HCT116 (cell line): ENCODE data around the gene UGT1A9. TPM values are rescaled to one million over a fixed set of nuclear protein-coding genes. Genes with fewer than 3 reads are reported as not detected.
"Not testable (repeated sequence)": the region's sequence is repeated elsewhere in the genome, so short reads cannot be mapped to it uniquely, and the experiment has no call there.

ENCODE experiments used
- ATAC-seq: fragments of 200-7000 bp; cut with Tn5 transposase; 2 replicates; pipeline ENCODE4 v1.9.1; 2020; ENCODE audit warnings: mild to moderate bottlenecking, moderate library complexity
- BruUV-seq: library from RNA; stranded (reverse); fragments of 400-500 nt; replicated peaks from 2 replicates; lab custom pipeline; 2021; lab: Mats Ljungman, UMichigan
- CTCF ChIA-PET: fragments of 300-600 bp; sonication (Branson Sonifier 250); formaldehyde crosslinking; loops from one replicate; lab custom pipeline; 2021; ENCODE audit warnings: antibody characterized with exemption; lab: Charles Lee
- POLR2A ChIA-PET: fragments of 300-600, 350-600 bp; sonication (Branson Sonifier 250); formaldehyde crosslinking; loops from one replicate; lab custom pipeline; 2021; ENCODE audit warnings: antibody characterized with exemption; lab: Charles Lee
- RAD21 ChIA-PET, 2 experiments: fragments of 300-600 bp; sonication (Branson Sonifier 250); formaldehyde crosslinking; loops; one replicate each; lab custom pipeline; 2023; ENCODE audit warnings: low total read pairs in 2 of 2; ENCODE audit not compliant: uncharacterized antibody in 2 of 2, unreplicated experiment in 2 of 2, low non-redundant PET in 1 of 2; lab: Charles Lee
- DNase-seq: peaks from one replicate; pipeline ENCODE4 v3.0.0-alpha.2; 2010; ENCODE audit warnings: low read depth, low spot score
- H2AFZ ChIP-seq: fragments of 200-600 bp; shearing (Covaris generic), sonication (generic); 2 replicates; pipeline ENCODE4 v1.6.1; 2017; ENCODE audit warnings: low read depth, mixed run types, mixed read lengths, antibody characterized with exemption, low read length; ENCODE audit not compliant: poor library complexity, severe bottlenecking
- H3K27ac ChIP-seq: 2 replicates; pipeline ENCODE4 v1.5.1; 2012; ENCODE audit warnings: low read depth, low read length
- H3K27me3 ChIP-seq: fragments of 200-600 bp; sonication (generic); 2 replicates; pipeline ENCODE4 v1.6.1; 2016; ENCODE audit warnings: mixed run types, low read length, mixed read lengths; ENCODE audit not compliant: insufficient read depth
- H3K36me3 ChIP-seq, 2 experiments: fragments of 200-500 bp in 1 of 2; fragments of 200-600 bp in 1 of 2; sonication (Bioruptor generic) in 1 of 2; sonication (generic) in 1 of 2; 2 replicates each; pipeline versions ENCODE4 v1.5.1 to v1.6.1; 2014 to 2016; ENCODE audit warnings: low read length in 2 of 2, inconsistent platforms in 1 of 2, mixed read lengths in 1 of 2, mixed run types in 1 of 2; ENCODE audit not compliant: insufficient read depth in 2 of 2, control insufficient read depth in 1 of 2
- H3K4me1 ChIP-seq, 2 experiments: fragments of 200-600 bp in 1 of 2; sonication (generic) in 1 of 2; 2 replicates each; pipeline versions ENCODE4 v1.5.1 to v1.6.1; 2012 to 2017; ENCODE audit warnings: low read length in 2 of 2, inconsistent platforms in 1 of 2, mild to moderate bottlenecking in 1 of 2, mixed read lengths in 1 of 2, mixed run types in 1 of 2, moderate library complexity in 1 of 2; ENCODE audit not compliant: insufficient read depth in 2 of 2, control insufficient read depth in 1 of 2
- H3K4me2 ChIP-seq: fragments of 200-600 bp; sonication (generic); 2 replicates; pipeline ENCODE4 v1.6.1; 2017; ENCODE audit warnings: mixed run types, low read length, mixed read lengths
- H3K4me3 ChIP-seq, 2 experiments: fragments of 200-600 bp in 1 of 2; sonication (generic) in 1 of 2; replicated peaks in 1 of 2; 2 replicates each; pipeline ENCODE4 v1.5.1; 2011 to 2016; ENCODE audit warnings: low read length in 2 of 2, control low read depth in 1 of 2, low read depth in 1 of 2, mild to moderate bottlenecking in 1 of 2, mixed read lengths in 1 of 2, mixed run types in 1 of 2
- H3K79me2 ChIP-seq: fragments of 200-600 bp; sonication (generic); 2 replicates; pipeline ENCODE4 v1.6.1; 2017; ENCODE audit warnings: mild to moderate bottlenecking, mixed run types, low read length, moderate library complexity, mixed read lengths; ENCODE audit not compliant: insufficient read depth
- H3K9ac ChIP-seq: fragments of 200-600 bp; sonication (generic); 2 replicates; pipeline ENCODE4 v1.6.1; 2016; ENCODE audit warnings: low read length, mixed read lengths
- H3K9me2 ChIP-seq: fragments of 200-600 bp; sonication (generic), shearing (Covaris generic); 2 replicates; pipeline ENCODE4 v1.6.1; 2017; ENCODE audit warnings: mixed run types, mild to moderate bottlenecking, moderate library complexity; ENCODE audit not compliant: insufficient read depth
- H3K9me3 ChIP-seq, 2 experiments: fragments of 200-500 bp in 1 of 2; fragments of 200-600 bp in 1 of 2; sonication (Bioruptor generic) in 1 of 2; sonication (generic) in 1 of 2; 2 replicates each; pipeline ENCODE4 v1.6.1; 2014 to 2017; ENCODE audit warnings: low read length in 2 of 2, mixed read lengths in 2 of 2, inconsistent platforms in 1 of 2, low read depth in 1 of 2, mild to moderate bottlenecking in 1 of 2, mixed run types in 1 of 2, moderate library complexity in 1 of 2; ENCODE audit not compliant: control insufficient read depth in 1 of 2, insufficient read depth in 1 of 2
- H4K20me1 ChIP-seq: fragments of 200-600 bp; sonication (generic), shearing (Covaris generic); 2 replicates; pipeline ENCODE4 v1.6.1; 2017; ENCODE audit warnings: mixed run types, mild to moderate bottlenecking, moderate library complexity; ENCODE audit not compliant: insufficient read depth
- CEBPB ChIP-seq: IDR thresholded peaks from 2 replicates; pipeline ENCODE4 v1.6.1; 2012; ENCODE audit warnings: low read depth
- EGR1 ChIP-seq: IDR thresholded peaks from 2 replicates; pipeline ENCODE4 v1.6.1; 2012; ENCODE audit warnings: low read depth
- EZH2 ChIP-seq: fragments of 200-600 bp; sonication (generic); IDR thresholded peaks from 2 replicates; pipeline ENCODE4 v1.6.1; 2017; ENCODE audit warnings: antibody characterized with exemption, mixed run types
- FOSL1 ChIP-seq: IDR thresholded peaks from 2 replicates; pipeline ENCODE4 v1.6.1; 2012; ENCODE audit warnings: low read depth
- RAD21 ChIP-seq: IDR thresholded peaks from 2 replicates; pipeline ENCODE4 v1.6.1; 2012; ENCODE audit warnings: low read depth, mild to moderate bottlenecking
- SIN3A ChIP-seq: IDR thresholded peaks from 2 replicates; pipeline ENCODE4 v1.6.1; 2012; ENCODE audit warnings: low read depth
- SP1 ChIP-seq: IDR thresholded peaks from 2 replicates; pipeline ENCODE4 v1.6.1; 2012; ENCODE audit warnings: low read depth
- SRF ChIP-seq: IDR thresholded peaks from 2 replicates; pipeline ENCODE4 v1.6.1; 2012; ENCODE audit warnings: low read depth
- YY1 ChIP-seq: IDR thresholded peaks from 2 replicates; pipeline ENCODE4 v1.6.1; 2011; ENCODE audit warnings: low read length, low read depth, moderate library complexity, mild to moderate bottlenecking; ENCODE audit not compliant: insufficient replicate concordance; ENCODE audit errors: extremely low read depth
- ZFX ChIP-seq: fragments of 450-650 bp; IDR thresholded peaks from 2 replicates; pipeline ENCODE4 v1.6.1; 2017
- ZNF274 ChIP-seq: fragments of 200-500 bp; sonication (Bioruptor generic); IDR thresholded peaks from 2 replicates; pipeline ENCODE4 v1.6.1; 2014; ENCODE audit warnings: mild to moderate bottlenecking, low read depth, low read length, inconsistent platforms
- intact Hi-C: fragments of 100-400 bp; cut with micrococcal nuclease; formaldehyde crosslinking; loops from 2 replicates; pipeline ENCODE4 v1.10.0; 2022
- total RNA-seq: library from RNA; stranded (reverse); gene quantifications from one replicate; pipeline ENCODE4 v1.2.1, GENCODE V29; 2021; ENCODE audit not compliant: unreplicated experiment
- TF ChIP-seq, protein P1 (sequence below): IDR thresholded peaks from 2 replicates; pipeline ENCODE4 v1.6.1; 2012
- TF ChIP-seq, protein P2 (sequence below): IDR thresholded peaks from 2 replicates; pipeline ENCODE4 v1.6.1; 2011; ENCODE audit warnings: mild to moderate bottlenecking, low read length, moderate library complexity; ENCODE audit not compliant: insufficient replicate concordance; ENCODE audit errors: extremely low read depth
- TF ChIP-seq, protein P3 (sequence below): IDR thresholded peaks from 2 replicates; pipeline ENCODE4 v1.6.1; 2012

The UGT1A9 gene
- total RNA-seq, 1 experiment from 2014 or later, result not detected

DNA sequence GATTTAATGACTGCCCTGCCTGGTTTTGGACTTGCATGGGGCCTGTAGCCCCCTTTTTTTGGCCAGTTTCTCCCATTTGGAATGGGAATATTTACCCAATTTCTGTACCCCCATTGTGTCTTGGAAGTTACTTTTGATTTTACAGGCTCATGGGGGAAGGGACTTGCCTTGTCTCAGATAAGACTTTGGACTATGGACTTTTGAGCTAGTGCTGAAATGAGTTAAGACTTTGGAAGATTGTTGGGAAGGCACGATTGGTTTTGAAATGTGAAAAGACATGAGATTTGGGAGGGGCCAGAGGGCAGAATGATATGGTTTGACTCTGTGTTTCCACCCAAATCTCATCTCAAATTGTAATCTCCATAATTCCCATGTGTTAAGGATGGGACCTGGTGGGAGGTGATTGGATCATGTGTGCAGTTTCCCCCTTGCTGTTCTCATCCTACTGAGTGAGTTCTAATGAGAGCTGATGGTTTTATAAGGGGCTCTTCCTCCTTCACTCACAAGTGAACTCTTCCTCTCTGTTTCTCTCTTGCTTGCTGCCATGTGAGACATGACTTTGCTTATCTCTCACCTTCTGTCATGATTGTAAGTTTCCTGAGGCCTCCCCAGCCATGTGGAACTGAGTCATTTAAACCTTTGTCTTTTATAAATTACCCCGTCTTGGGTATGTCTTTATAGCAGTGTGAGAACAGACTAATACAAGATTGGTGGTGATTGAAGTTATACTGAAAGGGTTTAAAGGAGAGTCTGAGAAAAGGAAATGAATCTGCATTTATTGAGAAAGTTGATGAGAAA, 79.7 kb downstream of the UGT1A9 start:
- CTCF ChIA-PET, RAD21 ChIA-PET, H3K9me3 ChIP-seq: not testable (repeated sequence)

DNA sequence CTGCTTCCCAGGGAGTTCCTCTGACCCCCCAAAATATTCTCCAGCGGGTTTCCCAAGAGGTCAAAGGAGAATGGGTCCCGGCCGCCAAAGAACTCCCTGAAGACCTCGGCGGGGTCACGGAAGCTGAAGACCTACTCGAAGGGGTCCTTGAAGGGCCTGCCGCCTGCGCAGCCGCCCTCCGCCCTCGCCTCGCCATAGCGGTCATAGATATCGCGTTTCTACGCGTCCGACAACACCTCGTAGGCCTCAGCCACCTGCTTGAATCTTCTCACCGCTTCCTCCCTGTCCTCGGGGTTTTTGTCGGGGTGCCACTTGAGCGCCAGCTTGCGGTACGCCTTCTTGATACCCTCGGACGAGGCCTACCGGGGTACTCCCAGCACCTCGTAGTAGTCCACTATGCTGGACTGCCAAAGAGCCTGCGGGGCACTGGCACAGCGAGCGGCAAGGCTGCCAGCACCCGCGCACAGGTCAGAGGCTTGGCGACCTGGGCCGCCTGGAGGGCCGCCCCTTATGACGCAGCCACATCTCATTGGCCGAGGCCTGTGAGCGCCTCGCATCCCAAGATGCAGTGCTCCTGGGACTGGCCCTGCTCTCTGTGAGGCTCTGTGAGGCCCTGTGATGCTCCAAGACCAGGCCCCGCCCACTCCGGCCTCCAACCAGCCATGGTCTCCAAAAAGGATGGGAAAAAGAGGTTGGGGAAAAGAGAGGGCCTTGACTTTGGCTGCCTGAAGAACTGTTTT, 83.3 kb downstream of the UGT1A9 start:
- no peak for TF ChIP-seq ZNF274
- TF ChIP-seq ZFX, result no peak
- TF ChIP-seq, protein P1, sequence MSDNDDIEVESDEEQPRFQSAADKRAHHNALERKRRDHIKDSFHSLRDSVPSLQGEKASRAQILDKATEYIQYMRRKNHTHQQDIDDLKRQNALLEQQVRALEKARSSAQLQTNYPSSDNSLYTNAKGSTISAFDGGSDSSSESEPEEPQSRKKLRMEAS, result no peak
- no peak for TF ChIP-seq SRF
- TF ChIP-seq FOSL1, result no peak
- no peak for TF ChIP-seq CEBPB
- TF ChIP-seq, protein P2, sequence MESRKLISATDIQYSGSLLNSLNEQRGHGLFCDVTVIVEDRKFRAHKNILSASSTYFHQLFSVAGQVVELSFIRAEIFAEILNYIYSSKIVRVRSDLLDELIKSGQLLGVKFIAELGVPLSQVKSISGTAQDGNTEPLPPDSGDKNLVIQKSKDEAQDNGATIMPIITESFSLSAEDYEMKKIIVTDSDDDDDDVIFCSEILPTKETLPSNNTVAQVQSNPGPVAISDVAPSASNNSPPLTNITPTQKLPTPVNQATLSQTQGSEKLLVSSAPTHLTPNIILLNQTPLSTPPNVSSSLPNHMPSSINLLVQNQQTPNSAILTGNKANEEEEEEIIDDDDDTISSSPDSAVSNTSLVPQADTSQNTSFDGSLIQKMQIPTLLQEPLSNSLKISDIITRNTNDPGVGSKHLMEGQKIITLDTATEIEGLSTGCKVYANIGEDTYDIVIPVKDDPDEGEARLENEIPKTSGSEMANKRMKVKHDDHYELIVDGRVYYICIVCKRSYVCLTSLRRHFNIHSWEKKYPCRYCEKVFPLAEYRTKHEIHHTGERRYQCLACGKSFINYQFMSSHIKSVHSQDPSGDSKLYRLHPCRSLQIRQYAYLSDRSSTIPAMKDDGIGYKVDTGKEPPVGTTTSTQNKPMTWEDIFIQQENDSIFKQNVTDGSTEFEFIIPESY, result no peak
- no peak for TF ChIP-seq SIN3A
- TF ChIP-seq YY1, result no peak
- TF ChIP-seq EGR1, result no peak
- TF ChIP-seq, protein P3, sequence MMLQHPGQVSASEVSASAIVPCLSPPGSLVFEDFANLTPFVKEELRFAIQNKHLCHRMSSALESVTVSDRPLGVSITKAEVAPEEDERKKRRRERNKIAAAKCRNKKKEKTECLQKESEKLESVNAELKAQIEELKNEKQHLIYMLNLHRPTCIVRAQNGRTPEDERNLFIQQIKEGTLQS, result no peak
- no peak for TF ChIP-seq RAD21
- no peak for TF ChIP-seq EZH2
- TF ChIP-seq SP1, result no peak
- Histone ChIP-seq H3K27ac (no peak overlapping the region), H3K4me2 (no peak overlapping the region), H3K4me3 (no peak overlapping the region), H3K9ac (no peak overlapping the region), H3K4me1 (no peaks in the 10 kb centered on the region), H3K9me2 (no peaks in the 10 kb centered on the region), H2AFZ (no peak overlapping the region), H3K27me3 (no peaks in the 10 kb centered on the region), H3K79me2 (no peaks in the 10 kb centered on the region), H3K36me3 (no peaks in the 10 kb centered on the region), H3K9me3 (no peaks in the 10 kb centered on the region), H4K20me1 (no peaks in the 10 kb centered on the region)
- BruUV-seq, result no TSS peak
- no peak for ATAC-seq
- intact Hi-C loops, result no loop called here
- ChIA-PET POLR2A (no interaction called here), CTCF (no interaction called here), RAD21 (no interaction called here)
- no peak for DNase-seq

More for the DNA sequence above, 79.7 kb downstream of the UGT1A9 start:
- H3K4me3 ChIP-seq, H3K9me2 ChIP-seq, intact Hi-C loops, H3K9ac ChIP-seq, H3K4me1 ChIP-seq, POLR2A ChIA-PET, ATAC-seq, H3K79me2 ChIP-seq, BruUV-seq, H3K4me2 ChIP-seq, H2AFZ ChIP-seq, DNase-seq, H3K27me3 ChIP-seq, H3K27ac ChIP-seq, H4K20me1 ChIP-seq, H3K36me3 ChIP-seq: not testable (repeated sequence)
